Epithelial cell of proximal tubule (primary cell): ENCODE results near the gene ARFGAP3. TPM values are rescaled to one million over a fixed set of nuclear protein-coding genes. Genes with fewer than 3 reads are reported as not detected.

Source experiments
- DNase-seq: peaks from one replicate; pipeline ENCODE4 v3.0.0-alpha.2; 2011; ENCODE audit warnings: low read depth
- H3K4me3 ChIP-seq: 2 replicates; pipeline ENCODE4 v1.5.1; 2011; ENCODE audit warnings: low read depth, mild to moderate bottlenecking, low read length
- total RNA-seq: library from RNA; depleted of rRNA; stranded (reverse); fragments of >200 nt; gene quantifications from 2 replicates; pipeline ENCODE4 v1.2.3, GENCODE V29; 2015
- TF ChIP-seq, protein P1 (sequence below): conservative IDR thresholded peaks from 2 replicates; pipeline ENCODE4 v1.5.1; 2012; ENCODE audit warnings: low read depth, mild to moderate bottlenecking, low read length

Gene ARFGAP3
- total RNA-seq, 1 donor from 2014 or later = 62.2 TPM

DNA sequence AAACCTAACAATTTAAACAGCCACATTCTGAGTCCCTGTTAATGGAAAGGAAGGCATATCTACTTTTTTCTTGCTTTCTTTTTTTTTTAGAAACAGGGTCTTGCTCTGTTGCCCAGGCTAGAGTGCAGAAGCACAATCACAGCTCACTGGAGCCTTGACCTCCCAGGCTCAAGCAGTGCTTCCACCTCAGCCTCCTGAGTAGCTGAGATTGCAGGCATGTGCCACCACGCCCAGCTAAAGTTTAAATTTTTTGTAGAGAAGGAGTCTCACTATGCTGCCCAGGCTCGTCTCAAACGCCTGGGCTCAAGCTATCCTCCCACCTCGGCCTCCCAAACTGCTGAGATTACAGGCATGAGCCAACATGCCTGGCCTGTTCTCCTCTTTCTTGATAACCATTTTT, 25.4 kb downstream of the ARFGAP3 start:
- DNase-seq = no peak
- H3K4me3 ChIP-seq = no peak overlapping the region
- TF ChIP-seq, protein P1, sequence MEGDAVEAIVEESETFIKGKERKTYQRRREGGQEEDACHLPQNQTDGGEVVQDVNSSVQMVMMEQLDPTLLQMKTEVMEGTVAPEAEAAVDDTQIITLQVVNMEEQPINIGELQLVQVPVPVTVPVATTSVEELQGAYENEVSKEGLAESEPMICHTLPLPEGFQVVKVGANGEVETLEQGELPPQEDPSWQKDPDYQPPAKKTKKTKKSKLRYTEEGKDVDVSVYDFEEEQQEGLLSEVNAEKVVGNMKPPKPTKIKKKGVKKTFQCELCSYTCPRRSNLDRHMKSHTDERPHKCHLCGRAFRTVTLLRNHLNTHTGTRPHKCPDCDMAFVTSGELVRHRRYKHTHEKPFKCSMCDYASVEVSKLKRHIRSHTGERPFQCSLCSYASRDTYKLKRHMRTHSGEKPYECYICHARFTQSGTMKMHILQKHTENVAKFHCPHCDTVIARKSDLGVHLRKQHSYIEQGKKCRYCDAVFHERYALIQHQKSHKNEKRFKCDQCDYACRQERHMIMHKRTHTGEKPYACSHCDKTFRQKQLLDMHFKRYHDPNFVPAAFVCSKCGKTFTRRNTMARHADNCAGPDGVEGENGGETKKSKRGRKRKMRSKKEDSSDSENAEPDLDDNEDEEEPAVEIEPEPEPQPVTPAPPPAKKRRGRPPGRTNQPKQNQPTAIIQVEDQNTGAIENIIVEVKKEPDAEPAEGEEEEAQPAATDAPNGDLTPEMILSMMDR = no peak

- DNase-seq = no peak
- no peak overlapping the region for H3K4me3 ChIP-seq
- TF ChIP-seq, protein P1 = no peak
These were observed 26.9 kb downstream of the ARFGAP3 start for GRCh38 chr22:42830161-42830560.

GRCh38 chr22:42829302-42829701, 27.8 kb downstream of the ARFGAP3 start:
- no peak overlapping the region for H3K4me3 ChIP-seq
- TF ChIP-seq, protein P1 = no peak
- DNase-seq = no peak

DNA sequence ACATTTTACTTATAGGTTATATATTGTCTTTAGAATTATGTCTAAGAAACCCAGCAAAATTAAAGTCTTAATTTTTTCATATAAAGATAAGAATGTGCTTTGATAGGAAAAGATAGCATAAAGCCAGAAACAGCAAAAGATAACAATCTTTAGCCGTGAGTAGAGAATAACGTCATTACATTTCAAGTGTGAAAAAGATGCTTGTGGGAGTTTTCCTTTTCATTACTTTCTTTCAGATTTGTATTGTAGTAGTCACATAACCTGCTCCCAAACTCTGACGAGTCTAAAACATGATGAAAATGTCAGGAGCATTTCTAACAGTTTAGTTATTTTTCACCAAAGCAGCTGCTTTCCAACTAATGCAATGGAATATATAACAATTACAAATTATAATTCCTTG, 31.3 kb downstream of the ARFGAP3 start:
- DNase-seq = no peak
- H3K4me3 ChIP-seq = no peak overlapping the region
- TF ChIP-seq, protein P1 = no peak

- no peak overlapping the region for H3K4me3 ChIP-seq
- no peak for DNase-seq
- TF ChIP-seq, protein P1 = no peak
These were observed 35.7 kb downstream of the ARFGAP3 start for GRCh38 chr22:42821386-42821785.

DNA sequence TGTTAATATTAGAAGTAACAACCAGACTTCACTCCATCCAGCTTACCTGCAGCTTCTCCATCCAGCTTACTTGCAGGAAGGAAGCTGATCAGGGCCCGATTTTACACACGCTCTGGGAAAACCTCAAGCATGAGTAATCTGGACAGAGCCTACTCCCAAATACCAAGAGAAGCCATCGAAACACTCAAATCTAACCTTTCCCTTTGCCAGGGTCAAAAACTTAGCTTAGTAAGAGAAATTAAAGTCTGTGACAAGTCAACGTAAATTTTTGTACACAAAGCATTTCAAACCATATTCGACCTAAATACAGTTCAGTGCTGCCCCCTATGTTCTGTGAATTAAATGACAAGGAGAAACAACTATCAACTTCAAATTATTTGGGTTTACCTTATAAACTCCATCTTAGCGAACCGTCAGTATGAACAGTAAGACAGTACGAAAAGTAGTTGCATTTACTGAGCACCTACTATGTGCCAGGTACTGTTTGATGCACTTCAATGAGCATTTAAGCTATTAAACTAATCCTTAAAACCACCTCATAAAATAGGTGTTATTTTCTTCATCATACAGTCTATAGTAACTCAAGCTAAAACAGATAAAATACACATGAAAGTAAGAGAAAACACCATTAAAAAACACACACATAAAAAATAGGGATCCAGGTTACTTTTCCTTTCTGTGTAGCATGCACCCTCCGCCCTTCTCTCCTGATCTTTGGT, 36.9 kb downstream of the ARFGAP3 start:
- DNase-seq = no peak
- no peak overlapping the region for H3K4me3 ChIP-seq
- TF ChIP-seq, protein P1 = peak; percentile 57
